Spleen (tissue), 11 donors: ENCODE results near the gene SORCS2. TPM values are rescaled to one million over a fixed set of nuclear protein-coding genes. Genes with fewer than 3 reads are reported as not detected.

Experiments used
- DNase-seq: peaks from one replicate; pipeline ENCODE4 v3.0.0-alpha.2; 2020
- H3K27ac ChIP-seq, 8 donors: fragments of 200-600 bp; sonication (generic) in 7 of 8; 1 replicate in 4 of 8; 2 replicates in 4 of 8; pipeline versions ENCODE4 v1.5.0 to v1.8.0; 2016 to 2021; ENCODE audit warnings: inconsistent platforms in 4 of 8, mild to moderate bottlenecking in 4 of 8, moderate library complexity in 1 of 8
- H3K27me3 ChIP-seq, 7 donors: fragments of 200-600 bp; sonication (generic) in 6 of 7; replicated peaks in 1 of 7; 1 replicate in 4 of 7; 2 replicates in 3 of 7; pipeline versions ENCODE4 v1.5.0 to v1.8.0; 2016 to 2021; ENCODE audit warnings: inconsistent platforms in 3 of 7, mild to moderate bottlenecking in 1 of 7
- H3K36me3 ChIP-seq, 6 donors: fragments of 200-600 bp; sonication (generic) in 5 of 6; 1 replicate in 4 of 6; 2 replicates in 2 of 6; pipeline versions ENCODE4 v1.5.0 to v1.8.0; 2016 to 2021; ENCODE audit warnings: inconsistent platforms in 2 of 6
- H3K4me1 ChIP-seq, 6 donors: fragments of 200-600 bp; sonication (generic) in 5 of 6; 1 replicate in 3 of 6; 2 replicates in 3 of 6; pipeline versions ENCODE4 v1.5.0 to v1.8.0; 2016 to 2021; ENCODE audit warnings: inconsistent platforms in 3 of 6
- H3K4me3 ChIP-seq, 8 donors: fragments of 200-600 bp; sonication (generic) in 7 of 8; 1 replicate in 4 of 8; 2 replicates in 4 of 8; pipeline versions ENCODE4 v1.5.0 to v1.8.0; 2016 to 2021; ENCODE audit warnings: inconsistent platforms in 4 of 8, mild to moderate bottlenecking in 4 of 8, moderate library complexity in 2 of 8
- H3K9me3 ChIP-seq, 8 donors: fragments of 200-600 bp; sonication (generic) in 7 of 8; 1 replicate in 4 of 8; 2 replicates in 4 of 8; pipeline versions ENCODE4 v1.5.0 to v1.8.0; 2016 to 2021; ENCODE audit warnings: inconsistent platforms in 4 of 8
- CTCF ChIP-seq, 11 experiments: fragments of 200-600 bp in 7 of 11; fragments of 450-650 bp in 4 of 11; sonication (generic) in 4 of 11; IDR thresholded peaks in 8 of 11; conservative IDR thresholded peaks in 3 of 11; 1 replicate in 7 of 11; 2 replicates in 4 of 11; pipeline versions ENCODE4 v1.4.0 to v1.8.0; 2016 to 2021; ENCODE audit warnings: antibody characterized with exemption in 11 of 11, inconsistent platforms in 4 of 11, mild to moderate bottlenecking in 1 of 11
- POLR2A ChIP-seq, 3 donors: fragments of 450-650 bp; IDR thresholded peaks; one replicate each; pipeline ENCODE4 v1.5.1; 2017; ENCODE audit warnings: antibody characterized with exemption in 3 of 3, mild to moderate bottlenecking in 1 of 3
- POLR2AphosphoS5 ChIP-seq, 3 donors: sonication (generic); formaldehyde crosslinking; IDR thresholded peaks; one replicate each; pipeline ENCODE4 v1.5.1; 2017; ENCODE audit warnings: antibody characterized with exemption in 3 of 3
- WGBS, 5 donors: extraction: QIAGEN DNeasy Blood & Tissue Kit in 3 of 5; methylation state at CpG; one replicate each; pipeline versions ENCODE4 v1.1.5 to v1.1.7; 2013 to 2018; 5-methylcytosine and 5-hydroxymethylcytosine counted together
- intact Hi-C: fragments of 100-400 bp; cut with DNase I; formaldehyde crosslinking; loops from one replicate; pipeline ENCODE4 v1.15.0; 2023; ENCODE audit warnings: low total_unique reads
- polyA plus RNA-seq, 3 donors: library from polyadenylated mRNA; stranded (reverse); fragments of 200-250 nt; gene quantifications; one replicate each; pipeline ENCODE4 v1.2.1, GENCODE V29; 2013
- total RNA-seq, 7 donors: library from RNA; depleted of rRNA in 3 of 7; stranded (reverse); fragments of >200 nt in 3 of 7; fragmentation: NEBNext Ultra II Directional in 4 of 7; extraction: Animal tissue kit (Norgen Biotek cat#: 25700) in 4 of 7; gene quantifications; one replicate each; pipeline versions ENCODE4 v1.1.0 to v1.2.1, GENCODE V29; 2016 to 2021
- donor health status: healthy with polysubstance abuse.
- donor health status: DM: no; HTN: no; CAD: no; lungs with moderate emphysema.
- donor health status: DM: no; HTN: no; CAD: no.
- donor health status: Bipolar disorder and iron deficiency.
- donor health status: healthy.
- donor health status: DM: no; HTN: no; CAD: no.
- donor health status: DM: yes; HTN: yes; CAD: no.

SORCS2 gene
- total and polyA plus RNA-seq, 10 donors, result 0.33 to 1.6 (median 0.60) TPM

DNA sequence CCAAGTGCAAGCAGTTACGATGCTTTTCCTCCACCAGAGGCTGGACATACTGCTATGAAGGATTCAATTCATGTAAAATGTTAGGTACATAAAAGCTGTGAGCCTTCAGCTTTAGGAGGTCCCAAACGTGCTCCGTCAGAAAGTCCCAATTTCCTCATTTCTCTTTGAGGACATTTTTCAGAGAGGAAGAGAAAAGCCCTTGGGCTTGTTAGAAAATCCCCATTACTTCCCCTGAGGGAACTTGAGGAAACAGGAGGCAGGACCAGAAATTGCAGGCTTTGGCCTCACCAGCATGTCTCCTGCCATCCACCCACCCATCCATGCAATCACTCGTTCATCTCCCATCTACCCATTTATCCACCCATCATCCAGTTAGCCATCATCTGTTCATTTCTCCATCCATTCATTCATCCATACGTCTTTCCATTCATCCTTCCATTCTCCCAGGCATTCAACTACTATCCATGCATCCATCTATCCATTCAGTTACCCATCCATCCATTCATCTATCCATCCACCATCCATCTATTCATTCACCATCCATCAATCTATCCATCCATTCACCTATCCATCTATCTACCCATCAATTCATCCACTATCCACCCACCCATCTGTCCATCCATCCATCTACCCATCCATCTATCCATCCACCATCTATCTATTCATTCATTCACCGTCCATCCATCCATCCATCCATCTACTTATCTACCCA, 523.8 kb downstream of the SORCS2 start:
- Histone ChIP-seq H3K4me1 (peaks cover 0 to 7% (median 4%) of the 10 kb centered on the region in 6 donors), H3K27ac (no peak overlapping the region), H3K27me3 (peaks cover 0 to 52% (median 13%) of the 10 kb centered on the region in 7 donors), H3K36me3 (no peaks in the 10 kb centered on the region), H3K4me3 (no peak overlapping the region), H3K9me3 (peaks cover 0 to 9% (median 6%) of the 10 kb centered on the region in 8 donors)
- DNase-seq, result no peak
- intact Hi-C loops, result loop anchor here (5.0 kb wide), 1 partner anchor 524 kb away; the partner anchor contains the start of gene SORCS2
- TF ChIP-seq POLR2AphosphoS5 (IDR thresholded peaks at IDR 0.05), result no peak
- no peak for TF ChIP-seq CTCF (IDR thresholded peaks at IDR 0.05 in 8 of 11, conservative IDR thresholded peaks at IDR 0.05 in 3 of 11)
- TF ChIP-seq POLR2A (IDR thresholded peaks at IDR 0.05), result no peak
- WGBS, 5 donors, result 51 to 65% (median 56%) methylated on average over 6 of the region's 6 CpGs

- Histone ChIP-seq H3K36me3 (no peaks in the 10 kb centered on the region), H3K4me3 (no peak overlapping the region), H3K9me3 (peaks cover 0 to 9% (median 6%) of the 10 kb centered on the region in 8 donors), H3K4me1 (peaks cover 0 to 7% (median 4%) of the 10 kb centered on the region in 6 donors), H3K27ac (no peak overlapping the region), H3K27me3 (peaks cover 0 to 61% (median 13%) of the 10 kb centered on the region in 7 donors)
- TF ChIP-seq POLR2A (IDR thresholded peaks at IDR 0.05), result no peak
- DNase-seq, result no peak
- WGBS, 5 donors, result 83 to 91% (median 87%) methylated on average over 11 of the region's 11 CpGs
- intact Hi-C loops, result loop anchor here (5.0 kb wide), 1 partner anchor 525 kb away; the partner anchor contains the start of gene SORCS2
Measured at GRCh38 chr4:7717161-7717560, 524.8 kb downstream of the SORCS2 start.

DNA sequence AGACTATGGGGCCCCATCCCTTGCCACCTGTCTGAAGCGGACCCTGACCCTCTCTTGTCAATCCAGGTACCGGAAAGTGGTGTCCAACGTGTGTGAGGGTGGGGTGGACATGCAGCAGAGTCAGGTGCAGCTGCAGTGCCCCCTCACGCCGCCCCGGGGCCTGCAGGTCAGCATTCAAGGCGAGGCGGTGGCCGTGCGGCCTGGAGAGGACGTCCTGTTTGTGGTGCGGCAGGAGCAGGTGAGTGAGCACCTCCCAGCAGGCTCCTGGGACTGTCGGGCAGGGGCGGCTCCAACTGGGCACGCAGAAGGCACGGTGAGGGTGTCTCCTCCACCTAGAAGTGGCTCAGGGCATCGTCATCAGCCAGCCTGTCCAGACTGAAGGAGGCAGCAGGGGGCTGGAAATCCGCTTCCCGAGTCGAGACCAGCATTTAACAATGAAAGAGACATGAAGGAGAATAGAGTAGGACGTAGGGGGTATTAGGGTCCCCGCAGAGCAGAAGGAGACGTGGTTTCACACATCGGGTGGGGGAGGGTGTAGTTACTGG, 525.7 kb downstream of the SORCS2 start:
- TF ChIP-seq CTCF (IDR thresholded peaks at IDR 0.05 in 8 of 11, conservative IDR thresholded peaks at IDR 0.05 in 3 of 11) (no peak), POLR2A (IDR thresholded peaks at IDR 0.05) (no peak), POLR2AphosphoS5 (IDR thresholded peaks at IDR 0.05) (no peak)
- Histone ChIP-seq H3K9me3 (peaks cover 0 to 9% (median 6%) of the 10 kb centered on the region in 8 donors), H3K36me3 (no peaks in the 10 kb centered on the region), H3K4me3 (no peak overlapping the region), H3K27ac (no peak overlapping the region), H3K4me1 (peaks cover 0 to 7% (median 4%) of the 10 kb centered on the region in 6 donors), H3K27me3 (peaks cover 0 to 69% (median 13%) of the 10 kb centered on the region in 7 donors)
- intact Hi-C loops, result loop anchor here (5.0 kb wide), 1 partner anchor 526 kb away; the partner anchor contains the start of gene SORCS2
- DNase-seq, result no peak
- WGBS, 5 donors, result 72 to 78% (median 73%) methylated on average over 21 to 24 of the region's 24 CpGs

GRCh38 chr4:7719354-7720174, 527.2 kb downstream of the SORCS2 start:
- Histone ChIP-seq H3K4me1 (peaks cover 0 to 7% (median 4%) of the 10 kb centered on the region in 6 donors), H3K27ac (no peak overlapping the region), H3K4me3 (no peak overlapping the region), H3K36me3 (no peaks in the 10 kb centered on the region), H3K27me3 (peaks cover 0 to 71% (median 13%) of the 10 kb centered on the region in 7 donors), H3K9me3 (peaks cover 0 to 2% (median 0%) of the 10 kb centered on the region in 8 donors)
- TF ChIP-seq POLR2A (IDR thresholded peaks at IDR 0.05) (no peak), CTCF (IDR thresholded peaks at IDR 0.05 in 8 of 11, conservative IDR thresholded peaks at IDR 0.05 in 3 of 11) (peak; percentile 21 to 91 (median 73)), POLR2AphosphoS5 (IDR thresholded peaks at IDR 0.05) (no peak)
- 26 to 32% (median 29%) methylated on average over 9 to 33 of the region's 33 CpGs for WGBS, 5 donors
- no peak for DNase-seq
- intact Hi-C loops, result loop anchor here (5.0 kb wide), 1 partner anchor 527 kb away; the partner anchor contains the start of gene SORCS2
